DOHH2 (cell line): ENCODE measurements around the gene MED8.

Experiments used
- H3F3A ChIP-seq: fragments of 200-600 bp; sonication (generic), shearing (Covaris generic); 2 replicates; pipeline ENCODE4 v1.6.0; 2016; ENCODE audit warnings: antibody characterized with exemption, mild to moderate bottlenecking; ENCODE audit not compliant: control insufficient read depth, insufficient read depth
- H3K27ac ChIP-seq: fragments of 200-600 bp; sonication (generic); 2 replicates; pipeline ENCODE4 v1.5.1; 2014; ENCODE audit warnings: low read depth, mild to moderate bottlenecking, low read length, moderate library complexity
- H3K27me3 ChIP-seq: fragments of 200-600 bp; sonication (generic); 2 replicates; pipeline ENCODE4 v1.6.1; 2014; ENCODE audit warnings: mild to moderate bottlenecking, low read length, mixed read lengths; ENCODE audit not compliant: control insufficient read depth
- H3K36me3 ChIP-seq: fragments of 200-600 bp; sonication (generic); 2 replicates; pipeline ENCODE4 v1.6.1; 2014; ENCODE audit warnings: mild to moderate bottlenecking, low read length, moderate library complexity, mixed read lengths; ENCODE audit not compliant: control insufficient read depth
- H3K4me1 ChIP-seq: fragments of 200-600 bp; sonication (generic); 2 replicates; pipeline ENCODE4 v1.6.1; 2014; ENCODE audit warnings: mild to moderate bottlenecking, low read length, mixed read lengths; ENCODE audit not compliant: control insufficient read depth
- H3K4me2 ChIP-seq: fragments of 200-600 bp; sonication (generic); 2 replicates; pipeline ENCODE4 v1.6.0; 2014; ENCODE audit warnings: mild to moderate bottlenecking, low read length, moderate library complexity
- H3K4me3 ChIP-seq: fragments of 200-600 bp; sonication (generic); 2 replicates; pipeline ENCODE4 v1.5.1; 2014; ENCODE audit warnings: mild to moderate bottlenecking, low read length, mixed read lengths
- H3K79me2 ChIP-seq: fragments of 200-600 bp; sonication (generic); 2 replicates; pipeline ENCODE4 v1.6.1; 2014; ENCODE audit warnings: mild to moderate bottlenecking, low read length, mixed read lengths; ENCODE audit not compliant: control insufficient read depth
- H3K9me2 ChIP-seq: fragments of 200-600 bp; sonication (generic); replicated peaks from 2 replicates; pipeline ENCODE4 v1.6.1; 2014; ENCODE audit warnings: mild to moderate bottlenecking, low read length, mixed read lengths; ENCODE audit not compliant: control insufficient read depth
- H3K9me3 ChIP-seq: fragments of 200-600 bp; sonication (generic); 2 replicates; pipeline ENCODE4 v1.6.1; 2014; ENCODE audit warnings: antibody characterized with exemption, low read length, mixed read lengths; ENCODE audit not compliant: control insufficient read depth, insufficient read depth
- H4K20me1 ChIP-seq: fragments of 200-600 bp; sonication (generic); 2 replicates; pipeline ENCODE4 v1.6.0; 2014; ENCODE audit warnings: low read depth, mild to moderate bottlenecking, antibody characterized with exemption, low read length, moderate library complexity; ENCODE audit not compliant: control insufficient read depth, insufficient read depth
- EZH2phosphoT487 ChIP-seq: fragments of 200-600 bp; sonication (generic); IDR thresholded peaks from 2 replicates; pipeline ENCODE4 v1.6.1; 2017; ENCODE audit warnings: borderline replicate concordance, mild to moderate bottlenecking, antibody characterized with exemption, low read length, moderate library complexity, mixed read lengths
- TF ChIP-seq, protein P1 (sequence below): fragments of 200-600 bp; sonication (generic); IDR thresholded peaks from one replicate; pipeline ENCODE4 v1.5.1; 2014; ENCODE audit warnings: antibody characterized with exemption, mild to moderate bottlenecking, low read depth, low read length; ENCODE audit not compliant: poor library complexity, severe bottlenecking

MED8 gene

DNA sequence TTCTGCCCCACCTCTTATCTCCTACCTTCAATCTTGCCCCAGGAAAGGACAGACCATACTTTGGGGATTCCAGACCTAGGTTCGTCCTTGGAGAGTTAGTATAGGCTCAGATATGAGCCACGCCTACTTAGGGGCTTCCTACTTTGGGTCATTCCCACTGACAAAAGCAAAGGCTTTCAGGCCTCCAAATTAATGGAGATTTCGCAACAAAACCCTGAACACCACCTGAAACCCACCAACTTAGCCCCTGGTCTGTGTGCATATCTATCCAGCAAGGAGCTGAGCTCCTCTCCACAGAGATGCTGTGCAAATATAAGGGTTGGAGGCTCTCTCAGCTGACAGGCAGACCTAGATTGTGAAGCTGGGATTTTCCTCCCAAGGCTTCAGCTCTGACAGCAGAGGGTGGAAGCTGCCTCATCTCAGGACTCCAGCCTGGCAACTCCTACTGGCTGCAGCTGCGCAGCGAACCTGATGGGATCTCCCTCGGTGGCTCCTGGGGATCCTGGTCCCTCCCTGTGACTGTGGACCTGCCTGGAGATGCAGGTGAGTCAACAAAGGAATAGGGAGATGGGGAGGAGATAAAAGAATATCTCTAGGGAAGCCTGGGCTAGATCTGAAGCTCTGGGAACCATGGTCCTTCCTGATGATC lies 49.9 kb downstream of the MED8 start:
- H4K20me1 ChIP-seq, result no peaks in the 10 kb centered on the region
- no peaks in the 10 kb centered on the region for H3K36me3 ChIP-seq
- H3K9me2 ChIP-seq, result no peaks in the 10 kb centered on the region
- H3K79me2 ChIP-seq, result no peaks in the 10 kb centered on the region
- no peak overlapping the region for H3K27ac ChIP-seq
- H3K27me3 ChIP-seq, result peaks cover 2% of the 10 kb centered on the region; the same call in 1 of the 2 replicates
- H3F3A ChIP-seq, result no peaks in the 10 kb centered on the region
- no peaks in the 10 kb centered on the region for H3K9me3 ChIP-seq
- no peaks in the 10 kb centered on the region for H3K4me1 ChIP-seq
- no peak overlapping the region for H3K4me3 ChIP-seq
- no peak overlapping the region for H3K4me2 ChIP-seq
- TF ChIP-seq, protein P1, sequence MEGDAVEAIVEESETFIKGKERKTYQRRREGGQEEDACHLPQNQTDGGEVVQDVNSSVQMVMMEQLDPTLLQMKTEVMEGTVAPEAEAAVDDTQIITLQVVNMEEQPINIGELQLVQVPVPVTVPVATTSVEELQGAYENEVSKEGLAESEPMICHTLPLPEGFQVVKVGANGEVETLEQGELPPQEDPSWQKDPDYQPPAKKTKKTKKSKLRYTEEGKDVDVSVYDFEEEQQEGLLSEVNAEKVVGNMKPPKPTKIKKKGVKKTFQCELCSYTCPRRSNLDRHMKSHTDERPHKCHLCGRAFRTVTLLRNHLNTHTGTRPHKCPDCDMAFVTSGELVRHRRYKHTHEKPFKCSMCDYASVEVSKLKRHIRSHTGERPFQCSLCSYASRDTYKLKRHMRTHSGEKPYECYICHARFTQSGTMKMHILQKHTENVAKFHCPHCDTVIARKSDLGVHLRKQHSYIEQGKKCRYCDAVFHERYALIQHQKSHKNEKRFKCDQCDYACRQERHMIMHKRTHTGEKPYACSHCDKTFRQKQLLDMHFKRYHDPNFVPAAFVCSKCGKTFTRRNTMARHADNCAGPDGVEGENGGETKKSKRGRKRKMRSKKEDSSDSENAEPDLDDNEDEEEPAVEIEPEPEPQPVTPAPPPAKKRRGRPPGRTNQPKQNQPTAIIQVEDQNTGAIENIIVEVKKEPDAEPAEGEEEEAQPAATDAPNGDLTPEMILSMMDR, result no peak
- no peak for TF ChIP-seq EZH2phosphoT487

DNA sequence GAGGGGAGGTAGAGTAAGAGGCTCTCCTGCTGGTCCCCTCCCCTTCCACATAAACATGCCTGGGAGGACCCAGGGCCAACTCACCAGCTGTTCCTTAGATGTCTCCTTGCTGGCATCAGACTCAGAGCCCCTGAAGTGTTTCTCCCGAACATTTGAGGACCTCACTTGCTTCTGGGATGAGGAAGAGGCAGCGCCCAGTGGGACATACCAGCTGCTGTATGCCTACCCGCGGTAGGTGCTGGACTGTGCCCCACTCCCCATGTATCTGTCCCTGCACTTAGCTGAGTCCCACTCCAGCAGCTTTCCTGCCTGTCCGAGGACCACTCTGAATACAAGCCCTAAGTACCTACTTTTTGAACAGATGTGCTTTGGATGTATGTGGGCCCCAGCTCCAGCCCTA lies 51.6 kb downstream of the MED8 start:
- H3K4me3 ChIP-seq, result no peak overlapping the region
- no peaks in the 10 kb centered on the region for H3K79me2 ChIP-seq
- H3K4me2 ChIP-seq, result no peak overlapping the region
- peaks cover 2% of the 10 kb centered on the region; the same call in 1 of the 2 replicates for H3K27me3 ChIP-seq
- no peaks in the 10 kb centered on the region for H3K9me2 ChIP-seq
- TF ChIP-seq EZH2phosphoT487, result no peak
- H3K36me3 ChIP-seq, result no peaks in the 10 kb centered on the region
- H4K20me1 ChIP-seq, result no peaks in the 10 kb centered on the region
- H3K27ac ChIP-seq, result no peak overlapping the region
- H3K9me3 ChIP-seq, result no peaks in the 10 kb centered on the region
- H3F3A ChIP-seq, result no peaks in the 10 kb centered on the region
- no peaks in the 10 kb centered on the region for H3K4me1 ChIP-seq

DNA sequence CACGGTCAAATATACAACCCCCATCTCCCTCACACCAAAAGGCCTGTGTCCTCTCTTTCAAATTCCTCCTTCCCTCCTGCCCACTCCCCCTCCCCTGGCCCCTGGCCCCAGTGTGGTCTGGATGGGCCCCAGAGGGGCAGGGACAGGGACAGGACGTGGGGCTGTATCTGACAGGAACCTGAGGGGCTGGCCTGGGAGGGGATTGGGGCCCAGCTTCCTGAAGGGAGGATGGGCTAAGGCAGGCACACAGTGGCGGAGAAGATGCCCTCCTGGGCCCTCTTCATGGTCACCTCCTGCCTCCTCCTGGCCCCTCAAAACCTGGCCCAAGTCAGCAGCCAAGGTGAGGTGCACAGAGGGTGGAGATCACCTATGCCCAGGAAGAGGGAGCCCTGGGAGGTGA lies 52.0 kb downstream of the MED8 start, which contains the start of gene MPL:
Gene MPL (plus strand): TSS at position 231 of the 400 bp plus-strand sequence. CDS start 31 bp downstream, at position 262.
- H3K4me2 ChIP-seq, result no peak within 1 kb of the TSS

More for the DNA sequence above, 52.0 kb downstream of the MED8 start, which contains the start of gene MPL:
- H3K9me2 ChIP-seq, result no peaks in the 10 kb centered on the region
- no peaks in the 10 kb centered on the region for H3K36me3 ChIP-seq
- H3K4me3 ChIP-seq, result no peak within 1 kb of the TSS
- peaks cover 2% of the 10 kb centered on the region; the same call in 1 of the 2 replicates for H3K27me3 ChIP-seq
- no peak within 1 kb of the TSS for H3K27ac ChIP-seq
- H4K20me1 ChIP-seq, result no peaks in the 10 kb centered on the region
- H3K79me2 ChIP-seq, result no peaks in the 10 kb centered on the region
- no peaks in the 10 kb centered on the region for H3K4me1 ChIP-seq
- TF ChIP-seq, protein P1, result no peak
- no peak for TF ChIP-seq EZH2phosphoT487
- no peaks in the 10 kb centered on the region for H3K9me3 ChIP-seq
- H3F3A ChIP-seq, result no peaks in the 10 kb centered on the region
